ENCODE data around the gene ALKBH1. TPM values are rescaled to one million over a fixed set of nuclear protein-coding genes. Genes with fewer than 3 reads are reported as not detected.
A peak's percentile ranks its signal among the peaks of the same experiment; 100 is the strongest.

Gene ALKBH1
- total and polyA plus RNA-seq, 2 donors (not counting 3 experiments of a cell fraction or from before 2014, with no cell fraction given): 10.2 to 14.8 TPM

- no peaks in the 10 kb centered on the region for H3K27me3 ChIP-seq (ENCODE audit: control insufficient read depth in 2 of 2, insufficient read depth in 2 of 2, low read length in 2 of 2)
- H3K9me3 ChIP-seq (replicated peaks; ENCODE audit: control insufficient read depth, insufficient read depth, low read length): no peaks in the 10 kb centered on the region
- peaks cover 13 to 16% of the 10 kb centered on the region in 2 experiments for H3K36me3 ChIP-seq (ENCODE audit: control insufficient read depth in 2 of 2, extremely low read depth in 1 of 2, insufficient read depth in 2 of 2, low read length in 2 of 2)
- intact Hi-C loops (cut with micrococcal nuclease) (loop anchor here (1.0 to 10.0 kb wide), 2 partner anchors 52 to 153 kb away; no protein-coding TSS in a partner anchor), dilution Hi-C loops (cut with MboI; ENCODE audit: extremely low pct_ligation_motif_present, low sequenced_read_pairs) (no loop called here)
- no peak for TF ChIP-seq MYC (IDR thresholded peaks at IDR 0.05; ENCODE audit: low read depth, low read length)
- no peak for TF ChIP-seq POLR2A (IDR thresholded peaks at IDR 0.05; ENCODE audit: low read depth, low read length)
- TF ChIP-seq GATA2 (IDR thresholded peaks at IDR 0.05; ENCODE audit: insufficient read depth, insufficient read length, low read depth, low read length): no peak
- no peak for TF ChIP-seq JUN (IDR thresholded peaks at IDR 0.05; ENCODE audit: borderline replicate concordance, insufficient read depth, insufficient read length, low read depth)
- no peak for TF ChIP-seq POLR2AphosphoS5 (IDR thresholded peaks at IDR 0.05; ENCODE audit: insufficient read depth, low read depth, low read length)
- TF ChIP-seq CTCF (IDR thresholded peaks at IDR 0.05; ENCODE audit: extremely low read depth in 1 of 2, insufficient read depth in 1 of 2, low read depth in 1 of 2, low read length in 2 of 2): peak in 1 of 2 donors; percentile 23
- POLR2A ChIA-PET: no interaction called here
- peak overlapping the region; percentile 81 for H3K4me2 ChIP-seq (ENCODE audit: insufficient read depth, low read length)
- peak overlapping the region; percentile 6 for H3K27ac ChIP-seq (ENCODE audit: insufficient read depth, low read depth, low read length)
- peak overlapping the region; percentile 56 for H2AFZ ChIP-seq (ENCODE audit: low read depth, low read length)
- H4K20me1 ChIP-seq (replicated peaks; ENCODE audit: control insufficient read depth, extremely low read depth, insufficient read depth, low read length): no peaks in the 10 kb centered on the region
- BruUV-seq (replicated peaks): TSS peak; percentile 69
- H3K4me1 ChIP-seq (ENCODE audit: control insufficient read depth, extremely low read depth, insufficient read depth, low read length): peaks cover 21% of the 10 kb centered on the region
- peak overlapping the region; percentile 87 for H3K9ac ChIP-seq (replicated peaks; ENCODE audit: extremely low read depth, insufficient read depth, low read length)
- no peaks in the 10 kb centered on the region for H3K9me1 ChIP-seq (replicated peaks; ENCODE audit: control insufficient read depth, extremely low read depth, insufficient read depth, low read length)
- DNase-seq (ENCODE audit: low read depth, low spot score) (peak; percentile 49), FAIRE-seq (no peak)
- CTCF ChIA-PET: interaction anchor here (1.2 to 1.9 kb wide), 3 partner anchors 52 to 248 kb away, joined by 3 to 13 read pairs (median 4); no protein-coding TSS in a partner anchor
- H3K4me3 ChIP-seq (replicated peaks in 1 of 3; ENCODE audit: insufficient read depth in 1 of 3, low read depth in 1 of 3, low read length in 3 of 3): peak overlapping the region; percentile 44 to 98 (median 98)
- H3K79me2 ChIP-seq (ENCODE audit: control insufficient read depth, insufficient read depth, low read length): peaks cover 57% of the 10 kb centered on the region
Measured at GRCh38 chr14:77707355-77707723, 484 bp downstream of the ALKBH1 start.

GRCh38 chr14:77691259-77691658 lies 16.6 kb downstream of the ALKBH1 start:
- Histone ChIP-seq H3K27me3 (ENCODE audit: control insufficient read depth in 2 of 2, insufficient read depth in 2 of 2, low read length in 2 of 2) (no peaks in the 10 kb centered on the region), H3K9me1 (replicated peaks; ENCODE audit: control insufficient read depth, extremely low read depth, insufficient read depth, low read length) (no peaks in the 10 kb centered on the region), H3K4me2 (ENCODE audit: insufficient read depth, low read length) (no peak overlapping the region), H4K20me1 (replicated peaks; ENCODE audit: control insufficient read depth, extremely low read depth, insufficient read depth, low read length) (no peaks in the 10 kb centered on the region), H3K4me1 (ENCODE audit: control insufficient read depth, extremely low read depth, insufficient read depth, low read length) (no peaks in the 10 kb centered on the region), H3K36me3 (ENCODE audit: control insufficient read depth in 2 of 2, extremely low read depth in 1 of 2, insufficient read depth in 2 of 2, low read length in 2 of 2) (peaks cover under 1 to 6% of the 10 kb centered on the region in 2 experiments), H2AFZ (ENCODE audit: low read depth, low read length) (no peak overlapping the region), H3K4me3 (replicated peaks in 1 of 3; ENCODE audit: insufficient read depth in 1 of 3, low read depth in 1 of 3, low read length in 3 of 3) (no peak overlapping the region), H3K9ac (replicated peaks; ENCODE audit: extremely low read depth, insufficient read depth, low read length) (no peak overlapping the region), H3K79me2 (ENCODE audit: control insufficient read depth, insufficient read depth, low read length) (no peaks in the 10 kb centered on the region), H3K9me3 (replicated peaks; ENCODE audit: control insufficient read depth, insufficient read depth, low read length) (no peaks in the 10 kb centered on the region), H3K27ac (ENCODE audit: insufficient read depth, low read depth, low read length) (no peak overlapping the region)
- TF ChIP-seq POLR2AphosphoS5 (IDR thresholded peaks at IDR 0.05; ENCODE audit: insufficient read depth, low read depth, low read length): no peak
- TF ChIP-seq CTCF (IDR thresholded peaks at IDR 0.05; ENCODE audit: extremely low read depth in 1 of 2, insufficient read depth in 1 of 2, low read depth in 1 of 2, low read length in 2 of 2): no peak
- no peak for TF ChIP-seq MYC (IDR thresholded peaks at IDR 0.05; ENCODE audit: low read depth, low read length)
- TF ChIP-seq GATA2 (IDR thresholded peaks at IDR 0.05; ENCODE audit: insufficient read depth, insufficient read length, low read depth, low read length): no peak
- no peak for TF ChIP-seq JUN (IDR thresholded peaks at IDR 0.05; ENCODE audit: borderline replicate concordance, insufficient read depth, insufficient read length, low read depth)
- TF ChIP-seq MAX (IDR thresholded peaks at IDR 0.05; ENCODE audit: insufficient read depth, insufficient read length): no peak
- no peak for TF ChIP-seq POLR2A (IDR thresholded peaks at IDR 0.05; ENCODE audit: low read depth, low read length)
- TF ChIP-seq FOS (IDR thresholded peaks at IDR 0.05; ENCODE audit: borderline replicate concordance, insufficient read depth, low read length): no peak
- TF ChIP-seq EZH2 (IDR thresholded peaks at IDR 0.05; ENCODE audit: borderline replicate concordance, low read depth, low read length, severe bottlenecking): no peak
- dilution Hi-C loops (cut with MboI; ENCODE audit: extremely low pct_ligation_motif_present, low sequenced_read_pairs) (no loop called here), intact Hi-C loops (cut with micrococcal nuclease) (no loop called here)
- ChIA-PET POLR2A (no interaction called here), CTCF (interaction anchor here (1.0 kb wide), 1 partner anchor 52 kb away, joined by 3 read pairs; no protein-coding TSS in a partner anchor)
- no peak for FAIRE-seq
- BruUV-seq (replicated peaks): no TSS peak
- no peak for DNase-seq (ENCODE audit: low read depth, low spot score)

All from endothelial cell of umbilical vein (primary cell).